ENCODE data around the gene FRAS1. TPM values are rescaled to one million over a fixed set of nuclear protein-coding genes. Genes with fewer than 3 reads are reported as not detected.

Gene FRAS1
- polyA plus RNA-seq, 2 of the 4 experiments (the other 2 are of a cell fraction) = 2.3 to 5.8 TPM

GRCh38 chr4:78171482-78171881 lies 114.4 kb downstream of the FRAS1 start:
- Histone ChIP-seq H3K4me3 (no peak overlapping the region), H3K4me1 (peaks cover 6% of the 10 kb centered on the region), H3K9me3 (no peaks in the 10 kb centered on the region), H3K4me2 (no peak overlapping the region), H3K27ac (no peak overlapping the region)
- no peak; a peak in 1 of 6 replicates for ATAC-seq
- no peak for FAIRE-seq
- CTCF ChIA-PET = interaction anchor here (1.1 kb wide), 1 partner anchor 25 kb away, joined by 3 read pairs; no protein-coding TSS in a partner anchor
- 87% methylated on average over 6 of the region's 6 CpGs for WGBS (ENCODE audit: missing lambda C conversion rate)
- no peak for TF ChIP-seq PBX3 (IDR thresholded peaks at IDR 0.05)
- no peak for TF ChIP-seq ZC3H11A (IDR thresholded peaks at IDR 0.05)
- no peak for TF ChIP-seq BHLHE40 (IDR thresholded peaks at IDR 0.05; ENCODE audit: low read depth, low read length)
- no peak for TF ChIP-seq PHF8 (IDR thresholded peaks at IDR 0.05; ENCODE audit: borderline replicate concordance, low read depth)
- no peak for TF ChIP-seq ZFP36 (IDR thresholded peaks at IDR 0.05; ENCODE audit: borderline replicate concordance, partially characterized antibody)
- no peak for TF ChIP-seq CBX8 (IDR thresholded peaks at IDR 0.05)
- TF ChIP-seq FOSL2 (IDR thresholded peaks at IDR 0.05) = no peak
- TF ChIP-seq FOSL2 (CRISPR knock-in tag; IDR thresholded peaks at IDR 0.05) = no peak
- no peak for TF ChIP-seq TFCP2L1 (CRISPR knock-in tag; IDR thresholded peaks at IDR 0.05)
- no peak for TF ChIP-seq CHD4 (IDR thresholded peaks at IDR 0.05; ENCODE audit: borderline replicate concordance)
- no peak for TF ChIP-seq EHF (CRISPR knock-in tag; IDR thresholded peaks at IDR 0.05)
- TF ChIP-seq GATA3 (IDR thresholded peaks at IDR 0.05; ENCODE audit: borderline replicate concordance) = no peak
- TF ChIP-seq HOXB13 (CRISPR knock-in tag; IDR thresholded peaks at IDR 0.05; ENCODE audit: low read depth) = no peak
- no peak for TF ChIP-seq NPAS2 (CRISPR knock-in tag; IDR thresholded peaks at IDR 0.05; ENCODE audit: borderline replicate concordance)
- no peak for TF ChIP-seq MYC (IDR thresholded peaks at IDR 0.05; ENCODE audit: borderline replicate concordance, low read length)
- TF ChIP-seq MAZ (IDR thresholded peaks at IDR 0.05; ENCODE audit: borderline replicate concordance, low read depth, low read length) = no peak
- TF ChIP-seq BCL3 (IDR thresholded peaks at IDR 0.05) = no peak
- no peak for TF ChIP-seq RFX5 (IDR thresholded peaks at IDR 0.05)
- TF ChIP-seq RARB (CRISPR knock-in tag; IDR thresholded peaks at IDR 0.05) = no peak
- POLR2A ChIA-PET = no interaction called here
- DNase-seq (ENCODE audit: low read depth in 1 of 2, low spot score in 1 of 2) = no peak

GRCh38 chr4:78174891-78175290 lies 117.8 kb downstream of the FRAS1 start:
- no peak overlapping the region for H3K4me2 ChIP-seq
- no peak for FAIRE-seq
- H3K4me1 ChIP-seq = peaks cover 16% of the 10 kb centered on the region
- no peaks in the 10 kb centered on the region for H3K9me3 ChIP-seq
- TF ChIP-seq TP53 (CRISPR knock-in tag; IDR thresholded peaks at IDR 0.05) (no peak), TFCP2L1 (CRISPR knock-in tag; IDR thresholded peaks at IDR 0.05) (no peak), EP300 (IDR thresholded peaks at IDR 0.05) (no peak), ATOH8 (CRISPR knock-in tag; IDR thresholded peaks at IDR 0.05; ENCODE audit: low read depth) (no peak), REST (IDR thresholded peaks at IDR 0.05) (no peak), ZNF302 (CRISPR knock-in tag; IDR thresholded peaks at IDR 0.05) (no peak), CHD2 (IDR thresholded peaks at IDR 0.05; ENCODE audit: low read length, partially characterized antibody) (no peak), HOXB5 (CRISPR knock-in tag; IDR thresholded peaks at IDR 0.05) (no peak), RFX5 (IDR thresholded peaks at IDR 0.05) (no peak), MAFK (IDR thresholded peaks at IDR 0.05; ENCODE audit: partially characterized antibody) (no peak), HOXA7 (CRISPR knock-in tag; IDR thresholded peaks at IDR 0.05) (no peak), BHLHE40 (IDR thresholded peaks at IDR 0.05; ENCODE audit: low read depth, low read length) (no peak), EHMT2 (IDR thresholded peaks at IDR 0.05; ENCODE audit: low read depth) (no peak)
- CTCF ChIA-PET = no interaction called here
- no peak overlapping the region for H3K27ac ChIP-seq
- 83% methylated on average over 5 of the region's 5 CpGs for WGBS (ENCODE audit: missing lambda C conversion rate)
- H3K4me3 ChIP-seq = no peak overlapping the region
- no peak for ATAC-seq
- POLR2A ChIA-PET = no interaction called here
- no peak for DNase-seq (ENCODE audit: low read depth in 1 of 2, low spot score in 1 of 2)
